Fibroblast of skin of left quadriceps (primary cell): ENCODE data around the gene PTPN2.
"Not testable (repeated sequence)": the region's sequence is repeated elsewhere in the genome, so short reads cannot be mapped to it uniquely, and the experiment has no call there.

Experiments
- DNase-seq, 2 experiments: peaks; one replicate each; pipeline ENCODE4 v3.0.0-alpha.2; 2013; ENCODE audit warnings: low read depth in 2 of 2

The PTPN2 gene

GRCh38 chr18:12891561-12891960 is 7.5 kb upstream of the PTPN2 start:
- DNase-seq: no peak

GRCh38 chr18:12890964-12891363 is 6.9 kb upstream of the PTPN2 start:
- no peak for DNase-seq

GRCh38 chr18:12886498-12887126 is 2.6 kb upstream of the PTPN2 start:
- no peak for DNase-seq

GRCh38 chr18:12885500-12885899 is 1.5 kb upstream of the PTPN2 start:
- no peak for DNase-seq

GRCh38 chr18:12884406-12885323 is 628 bp upstream of the PTPN2 start:
- DNase-seq: no peak

GRCh38 chr18:12883372-12883683 is 709 bp downstream of the PTPN2 start:
- DNase-seq: no peak

- no peak for DNase-seq
Measured at GRCh38 chr18:12882453-12883371, 1.3 kb downstream of the PTPN2 start.

- no peak for DNase-seq
Measured at GRCh38 chr18:12880541-12880910, 3.5 kb downstream of the PTPN2 start.

- DNase-seq: no peak
Measured at GRCh38 chr18:12879840-12880540, 4.0 kb downstream of the PTPN2 start.

- DNase-seq: not testable (repeated sequence)
Measured at GRCh38 chr18:12874992-12875391, 9.0 kb downstream of the PTPN2 start.

GRCh38 chr18:12873961-12874567 is 10.0 kb downstream of the PTPN2 start:
- not testable (repeated sequence) for DNase-seq

- DNase-seq: no peak
Measured at GRCh38 chr18:12872408-12872807, 11.6 kb downstream of the PTPN2 start.

- DNase-seq: no peak
Measured at GRCh38 chr18:12868576-12868975, 15.5 kb downstream of the PTPN2 start.

- no peak for DNase-seq
Measured at GRCh38 chr18:12867441-12868123, 16.5 kb downstream of the PTPN2 start.

GRCh38 chr18:12863687-12864216 is 20.3 kb downstream of the PTPN2 start:
- DNase-seq: no peak

GRCh38 chr18:12862874-12863482 is 21.1 kb downstream of the PTPN2 start:
- no peak for DNase-seq

GRCh38 chr18:12862467-12862866 is 21.6 kb downstream of the PTPN2 start:
- no peak for DNase-seq

- no peak for DNase-seq
Measured at GRCh38 chr18:12861637-12862036, 22.4 kb downstream of the PTPN2 start.

- DNase-seq: no peak
Measured at GRCh38 chr18:12860530-12860929, 23.5 kb downstream of the PTPN2 start.

GRCh38 chr18:12858991-12859390 is 25.0 kb downstream of the PTPN2 start:
- no peak for DNase-seq
